ENCODE results near the gene CHIT1.

GRCh38 chr1:203267912-203268311 is 38.4 kb upstream of the CHIT1 start:
- TF ChIP-seq, protein P1, sequence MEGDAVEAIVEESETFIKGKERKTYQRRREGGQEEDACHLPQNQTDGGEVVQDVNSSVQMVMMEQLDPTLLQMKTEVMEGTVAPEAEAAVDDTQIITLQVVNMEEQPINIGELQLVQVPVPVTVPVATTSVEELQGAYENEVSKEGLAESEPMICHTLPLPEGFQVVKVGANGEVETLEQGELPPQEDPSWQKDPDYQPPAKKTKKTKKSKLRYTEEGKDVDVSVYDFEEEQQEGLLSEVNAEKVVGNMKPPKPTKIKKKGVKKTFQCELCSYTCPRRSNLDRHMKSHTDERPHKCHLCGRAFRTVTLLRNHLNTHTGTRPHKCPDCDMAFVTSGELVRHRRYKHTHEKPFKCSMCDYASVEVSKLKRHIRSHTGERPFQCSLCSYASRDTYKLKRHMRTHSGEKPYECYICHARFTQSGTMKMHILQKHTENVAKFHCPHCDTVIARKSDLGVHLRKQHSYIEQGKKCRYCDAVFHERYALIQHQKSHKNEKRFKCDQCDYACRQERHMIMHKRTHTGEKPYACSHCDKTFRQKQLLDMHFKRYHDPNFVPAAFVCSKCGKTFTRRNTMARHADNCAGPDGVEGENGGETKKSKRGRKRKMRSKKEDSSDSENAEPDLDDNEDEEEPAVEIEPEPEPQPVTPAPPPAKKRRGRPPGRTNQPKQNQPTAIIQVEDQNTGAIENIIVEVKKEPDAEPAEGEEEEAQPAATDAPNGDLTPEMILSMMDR (IDR thresholded peaks at IDR 0.05 in 4 of 5, conservative IDR thresholded peaks at IDR 0.05 in 1 of 5) = no peak
- TF ChIP-seq POLR2A (IDR thresholded peaks at IDR 0.05) = no peak
